NK-92 treated with Interleukin-12 subunit alpha and Interleukin-12 subunit beta, amount 100 ng/mL, for 24 hours (cell line): ENCODE data around the gene RUNX2.

Experiments used
- DNase-seq: peaks from one replicate; lab custom pipeline; 2025; lab: John Stamatoyannopoulos, UW

The RUNX2 gene

DNA sequence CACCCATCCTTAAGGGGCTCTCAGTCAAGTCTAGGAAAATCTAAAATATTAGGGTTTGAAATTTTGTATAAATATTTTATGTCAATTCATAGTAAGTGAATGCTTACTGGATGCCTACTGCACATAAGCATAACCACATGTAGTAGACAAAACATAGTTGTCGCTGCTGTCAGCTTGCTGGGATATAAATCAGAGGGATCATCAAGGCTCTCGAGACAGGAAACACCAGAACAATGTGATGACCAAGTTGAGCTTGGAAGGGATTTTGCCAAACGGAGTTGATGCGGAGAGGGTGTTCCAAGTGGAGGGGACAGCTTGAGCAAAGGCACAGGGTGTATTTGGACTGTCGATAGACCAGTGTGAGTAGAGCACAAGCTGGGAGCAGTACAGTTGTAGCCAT is 155.4 kb downstream of the RUNX2 start:
- no peak for DNase-seq

DNA sequence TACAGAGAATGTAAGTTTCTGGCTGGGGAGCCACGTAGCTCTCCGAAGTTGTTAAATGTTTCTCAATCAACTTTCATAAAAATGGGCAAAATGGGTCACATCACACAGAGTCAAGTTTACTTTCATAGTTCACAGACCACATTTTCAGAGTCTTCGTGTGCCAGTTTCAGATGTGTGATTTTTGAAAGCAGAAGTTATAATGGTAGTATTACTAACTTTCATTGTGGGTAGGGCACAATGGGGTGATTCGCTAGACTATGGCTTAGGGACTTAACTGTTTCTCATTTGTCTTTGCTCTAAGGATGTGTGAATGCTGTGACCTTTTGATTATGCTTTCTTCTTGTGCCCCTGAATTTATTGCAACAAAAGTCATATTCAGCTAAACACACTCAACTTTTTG is 158.6 kb downstream of the RUNX2 start:
- DNase-seq, result no peak

DNA sequence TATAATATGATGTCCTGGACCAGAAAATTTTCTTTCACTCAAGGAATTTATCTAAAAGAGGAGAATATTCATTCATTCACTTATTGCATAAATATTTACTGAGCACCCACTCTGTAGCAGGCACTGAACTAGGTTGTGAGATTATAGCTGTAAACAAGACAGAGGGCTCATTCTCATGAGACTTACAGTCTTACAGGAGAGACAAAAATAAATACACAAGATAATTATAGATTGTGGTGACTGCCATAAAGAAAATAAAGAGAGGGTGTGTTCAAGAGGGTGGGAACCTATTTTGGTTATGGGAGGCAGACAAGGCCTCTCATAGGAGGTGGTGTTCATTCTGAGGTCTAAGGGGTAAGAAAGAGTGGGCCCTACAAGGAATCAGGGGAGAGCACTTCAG is 159.5 kb downstream of the RUNX2 start:
- DNase-seq, result no peak

DNA sequence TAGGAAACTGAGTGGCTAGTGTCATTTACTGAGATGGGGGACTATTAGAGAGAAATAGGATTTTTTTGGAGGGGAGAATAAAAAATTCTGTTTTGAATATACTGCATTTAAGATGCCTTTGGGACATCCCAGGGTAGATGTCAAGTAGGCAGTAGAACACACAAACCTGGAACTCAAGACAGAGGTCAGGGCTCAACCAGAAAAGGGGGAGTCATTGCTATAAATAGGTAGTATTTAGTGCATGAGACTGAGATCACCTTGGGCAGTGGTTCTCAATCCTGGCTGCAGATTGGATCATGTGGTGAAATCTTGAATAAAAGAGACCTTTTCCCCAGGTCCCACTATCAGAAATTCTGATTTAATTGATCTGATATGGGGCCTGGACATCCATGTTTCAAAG is 160.1 kb downstream of the RUNX2 start:
- DNase-seq, result no peak

DNA sequence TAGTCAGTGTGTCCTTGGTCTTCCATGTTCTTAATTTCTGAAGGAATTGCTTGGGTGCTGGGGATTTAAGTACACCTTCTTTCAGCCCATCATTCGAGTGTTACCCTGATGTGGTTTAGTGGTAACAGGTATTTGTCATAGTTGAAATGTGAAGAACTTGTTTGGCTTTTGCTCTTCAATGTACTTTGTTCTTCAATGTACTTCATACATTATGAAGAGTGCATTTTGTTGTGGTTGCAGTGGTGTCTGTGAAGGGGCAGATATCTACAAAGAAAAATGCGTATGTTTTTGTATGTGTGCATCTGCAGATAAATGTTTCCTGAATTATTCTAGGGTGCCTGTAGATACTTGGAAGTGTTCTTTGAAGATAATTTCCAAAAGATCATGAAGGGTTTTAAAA is 160.8 kb downstream of the RUNX2 start:
- DNase-seq, result no peak

DNA sequence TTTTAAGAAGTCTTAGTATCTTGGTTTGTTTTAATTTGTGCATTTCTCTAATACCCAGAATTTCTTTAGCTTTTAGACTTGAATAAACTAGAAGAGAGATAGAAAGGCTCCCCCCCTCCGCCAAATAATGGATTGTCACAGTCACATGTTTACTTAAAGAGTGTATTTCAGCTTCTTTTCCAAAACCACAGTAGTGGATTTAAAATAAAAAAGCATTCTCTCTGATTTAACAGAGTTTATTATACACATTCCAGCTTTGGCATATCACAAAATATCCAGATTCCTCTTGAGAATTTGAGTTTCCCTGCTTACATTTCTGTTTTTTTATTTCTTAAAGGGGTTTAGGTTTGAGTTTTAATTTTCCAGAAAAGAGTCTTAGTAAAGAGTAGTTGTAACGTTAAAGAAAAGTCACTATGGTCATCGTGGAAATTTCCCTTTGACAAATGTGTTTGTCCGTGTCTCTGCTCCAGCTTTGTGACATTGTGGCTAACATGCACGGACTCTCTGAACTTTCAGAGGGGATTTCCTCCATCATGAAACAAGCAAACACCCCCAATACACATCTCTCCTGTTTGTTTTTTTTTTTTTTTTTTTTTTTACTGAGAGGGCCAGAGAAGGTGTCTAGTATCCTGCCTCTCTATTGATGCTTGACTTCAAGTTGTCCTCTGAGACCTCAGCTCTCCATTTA is 163.1 kb downstream of the RUNX2 start:
- DNase-seq, result no peak

DNA sequence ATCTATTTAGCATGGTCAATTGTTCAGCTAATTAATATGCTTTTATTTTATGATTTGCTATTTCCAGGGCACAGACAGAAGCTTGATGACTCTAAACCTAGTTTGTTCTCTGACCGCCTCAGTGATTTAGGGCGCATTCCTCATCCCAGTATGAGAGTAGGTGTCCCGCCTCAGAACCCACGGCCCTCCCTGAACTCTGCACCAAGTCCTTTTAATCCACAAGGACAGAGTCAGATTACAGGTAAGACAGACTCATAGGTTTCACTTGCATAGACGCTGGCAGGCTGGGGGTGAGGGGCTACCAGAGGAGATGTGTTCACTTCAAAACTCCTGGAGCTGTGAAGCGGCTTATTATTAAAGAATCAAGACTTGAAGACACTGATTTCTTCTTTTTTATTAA is 163.7 kb downstream of the RUNX2 start:
- DNase-seq, result no peak

DNA sequence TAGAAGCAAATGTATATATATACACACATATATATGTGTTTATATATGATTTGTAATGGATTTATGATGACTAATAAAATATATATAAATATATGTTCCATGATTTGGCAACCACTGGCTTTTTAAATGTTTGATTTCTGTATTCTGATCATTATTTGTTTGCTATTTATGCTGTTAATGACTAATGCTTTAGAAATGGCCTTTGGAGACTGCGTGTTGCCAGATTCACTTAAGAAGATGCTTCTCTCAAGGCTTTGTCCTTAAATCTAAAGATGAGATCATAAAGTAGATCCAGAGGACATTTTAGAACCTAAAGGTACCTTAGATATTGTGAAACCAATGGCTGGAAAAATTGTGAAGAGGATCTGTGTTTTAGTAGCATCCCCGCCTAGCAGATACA is 165.6 kb downstream of the RUNX2 start:
- DNase-seq, result no peak

DNA sequence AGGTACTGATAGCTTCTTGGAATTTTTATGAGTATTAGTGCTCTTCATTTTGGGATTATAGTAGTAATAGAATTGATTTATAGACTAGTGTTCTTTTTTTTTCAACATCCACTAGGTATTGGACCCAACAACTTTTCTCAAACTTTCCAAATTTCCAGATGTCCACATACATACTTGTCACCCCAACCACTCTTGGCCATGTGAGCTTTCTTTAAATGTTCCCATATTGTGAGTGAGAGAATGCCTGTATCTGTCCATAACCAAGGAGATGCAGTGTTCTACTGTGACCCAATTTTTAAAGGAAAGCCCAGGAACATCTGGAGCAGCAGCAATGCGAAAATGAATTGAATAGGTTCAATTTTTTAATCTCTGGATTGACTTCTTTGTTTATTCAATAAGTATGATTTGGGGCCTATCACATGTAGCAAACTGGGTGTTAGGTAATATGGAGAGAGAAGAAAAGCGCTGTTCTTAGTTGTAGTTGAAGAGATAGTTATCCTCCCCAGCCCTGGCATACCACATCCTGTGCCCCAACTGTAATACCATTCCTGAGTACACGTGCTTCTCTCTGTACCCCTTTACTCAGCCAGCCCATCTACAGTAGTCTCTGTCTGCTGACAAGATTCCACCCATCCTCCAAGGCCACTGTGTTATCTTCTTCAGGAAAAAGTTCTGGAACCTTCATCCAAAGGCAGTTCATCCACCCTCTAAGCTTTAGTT is 166.4 kb downstream of the RUNX2 start:
- no peak for DNase-seq

DNA sequence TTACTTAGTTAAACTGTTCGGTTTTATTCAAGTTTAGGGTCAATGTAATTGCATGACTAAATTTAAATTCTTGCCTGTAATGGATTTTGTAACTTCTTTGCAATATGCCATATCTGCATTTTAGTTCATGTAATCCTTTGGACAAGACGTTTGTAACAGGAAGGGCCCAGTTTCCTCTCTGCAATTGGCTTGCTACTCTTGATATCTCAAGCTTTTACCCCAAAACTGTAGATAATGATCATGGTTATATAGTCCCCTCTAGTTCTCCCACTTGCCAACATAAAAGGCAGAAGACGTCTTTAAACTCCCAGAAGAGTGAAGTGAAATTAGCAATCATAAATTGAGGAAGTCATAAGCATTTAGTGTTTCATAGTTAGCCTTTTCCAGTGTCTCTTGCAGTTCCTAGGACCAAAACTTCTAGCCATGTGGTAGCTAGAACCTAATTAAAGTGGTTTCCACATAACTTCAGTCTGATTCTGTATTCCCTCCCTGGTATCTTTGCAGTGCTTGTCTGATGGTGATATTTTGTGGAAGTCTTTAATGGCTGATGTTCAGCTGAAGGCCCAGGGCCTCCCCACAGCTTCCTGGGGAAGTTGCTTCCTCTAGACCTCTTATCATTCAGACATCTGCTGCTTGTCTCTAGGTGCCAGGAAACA is 167.4 kb downstream of the RUNX2 start:
- no peak for DNase-seq

DNA sequence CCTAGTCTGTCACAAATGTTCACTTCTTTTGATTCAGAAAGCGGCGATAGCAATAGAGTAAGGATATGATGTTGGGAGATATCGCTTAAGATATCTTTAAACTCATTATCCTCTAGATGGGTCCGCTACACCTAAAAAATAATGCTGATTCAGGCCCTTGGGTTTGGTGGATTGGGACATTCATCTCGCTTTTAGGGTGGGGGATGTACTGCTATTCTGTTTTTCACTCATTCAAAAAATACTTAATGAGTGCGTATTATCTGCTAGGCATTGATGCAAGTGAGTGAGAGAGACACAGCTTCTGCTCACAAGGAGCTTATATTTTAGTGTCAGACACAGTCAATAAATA is 167.9 kb downstream of the RUNX2 start:
- DNase-seq, result no peak

DNA sequence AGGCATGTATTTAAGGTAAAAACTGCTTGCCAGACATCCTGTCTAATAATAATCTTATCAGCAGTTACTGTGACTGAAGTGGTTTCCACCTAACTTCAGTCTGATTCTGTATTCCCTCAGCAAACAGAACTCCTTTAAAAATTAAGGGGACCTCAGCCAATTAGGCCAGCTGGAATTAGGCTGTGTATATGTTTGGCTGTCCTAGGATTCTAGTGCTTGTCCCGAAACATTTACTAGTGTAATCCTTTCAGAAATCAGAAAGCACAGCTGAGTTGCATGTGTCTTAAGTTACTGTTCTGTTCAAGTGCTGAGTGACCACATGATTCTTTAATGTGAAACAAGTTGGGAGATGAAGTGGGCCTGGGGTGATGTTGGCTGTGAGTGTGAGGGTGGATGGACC is 170.5 kb downstream of the RUNX2 start:
- no peak for DNase-seq

DNA sequence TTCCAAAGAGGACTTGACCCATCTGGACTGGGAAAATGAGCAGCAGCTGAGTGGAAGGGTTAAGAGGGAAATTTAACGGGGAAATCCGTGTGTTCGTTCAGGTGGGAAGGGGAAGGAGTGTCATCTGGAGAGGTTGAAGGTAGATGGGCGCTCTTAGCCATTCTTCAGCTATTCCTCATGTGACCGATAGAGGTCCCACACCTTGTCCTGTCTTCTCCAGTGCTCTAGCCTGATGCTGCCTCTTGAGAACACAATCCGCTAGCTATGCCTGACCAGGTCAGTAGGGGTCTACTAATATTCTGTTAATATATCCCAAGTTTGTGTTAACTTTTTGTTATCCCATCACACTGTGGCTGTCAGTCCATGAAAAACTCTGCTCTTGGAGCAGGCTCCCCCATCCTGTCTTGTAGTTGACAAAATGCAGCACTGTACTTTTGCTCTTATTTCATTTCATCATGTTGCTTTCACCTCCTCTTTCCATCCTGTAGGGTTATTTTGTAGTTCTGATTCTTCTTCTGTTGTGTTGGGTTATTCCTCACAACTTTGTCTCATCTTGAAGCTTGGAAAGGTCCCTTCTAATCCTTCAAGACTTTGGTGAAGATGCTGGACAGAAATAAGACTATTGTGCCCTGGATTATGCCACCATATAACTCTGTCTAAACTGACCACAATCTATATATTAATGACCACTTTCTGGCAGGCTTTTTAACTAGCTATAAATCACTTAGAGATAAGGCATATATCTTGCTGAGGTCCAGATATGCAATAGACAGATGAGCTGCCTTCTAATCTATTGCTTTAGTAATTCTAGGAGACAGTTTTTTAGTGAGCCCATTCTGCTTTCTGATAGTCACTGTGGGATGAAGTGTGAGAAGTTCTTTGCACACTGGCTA is 173.0 kb downstream of the RUNX2 start:
- no peak for DNase-seq

DNA sequence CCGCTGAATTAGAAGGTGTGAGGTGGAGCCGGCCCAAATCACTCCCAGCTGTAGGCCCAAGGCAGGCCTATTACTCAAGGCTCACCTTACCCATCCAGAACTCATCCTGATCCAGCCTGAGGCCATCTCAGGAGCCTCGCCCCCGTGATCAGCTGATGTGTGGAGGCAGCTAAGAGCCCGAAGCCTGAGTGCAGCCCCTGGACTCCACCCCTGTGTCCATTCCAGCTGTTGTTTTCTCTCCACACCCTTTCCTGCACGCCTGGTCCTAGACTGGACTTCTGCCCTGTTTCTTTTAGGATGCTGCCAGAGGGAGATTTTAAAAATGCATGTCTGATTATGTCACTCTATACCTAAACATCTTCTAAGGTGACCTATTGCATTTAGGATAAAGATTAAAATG is 174.3 kb downstream of the RUNX2 start:
- no peak for DNase-seq

DNA sequence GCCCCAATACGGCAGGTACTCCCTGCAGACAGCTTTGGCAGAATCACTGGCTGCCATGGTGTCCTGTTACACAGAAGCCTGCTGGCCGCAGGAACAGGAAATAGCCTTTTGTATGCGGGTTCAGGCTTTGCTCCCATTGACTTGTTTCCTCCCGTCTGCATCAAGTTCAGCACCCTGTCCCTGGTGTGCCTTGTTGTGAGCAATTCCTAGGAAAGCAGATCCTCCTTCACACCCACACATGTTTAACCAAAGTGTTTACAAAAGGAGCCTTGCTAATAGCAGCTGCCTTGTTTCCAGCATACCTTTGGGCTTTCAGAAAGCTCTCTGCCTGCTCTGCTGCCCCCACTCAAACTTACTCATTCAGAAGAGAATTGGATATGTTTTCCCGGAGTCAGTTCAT is 176.8 kb downstream of the RUNX2 start:
- no peak for DNase-seq

DNA sequence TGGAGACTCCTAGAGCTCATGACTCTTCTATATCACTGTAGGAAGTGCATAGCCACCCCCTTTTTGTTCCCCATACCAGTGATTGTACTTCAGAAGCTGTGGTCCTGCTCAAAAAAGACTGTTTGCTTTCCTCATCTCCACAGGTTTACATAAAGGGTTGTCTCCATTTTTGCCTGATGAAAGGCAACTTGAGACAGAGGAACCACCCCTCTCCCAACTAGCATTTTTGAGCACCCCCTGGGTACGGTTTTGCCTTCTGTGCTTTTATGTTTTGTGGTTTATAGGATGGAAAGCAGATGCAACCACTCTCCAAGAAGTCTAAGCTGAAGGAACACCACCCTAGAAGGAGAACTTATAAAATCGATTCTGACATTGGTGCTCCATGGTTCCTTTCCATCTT is 177.3 kb downstream of the RUNX2 start:
- DNase-seq, result no peak

DNA sequence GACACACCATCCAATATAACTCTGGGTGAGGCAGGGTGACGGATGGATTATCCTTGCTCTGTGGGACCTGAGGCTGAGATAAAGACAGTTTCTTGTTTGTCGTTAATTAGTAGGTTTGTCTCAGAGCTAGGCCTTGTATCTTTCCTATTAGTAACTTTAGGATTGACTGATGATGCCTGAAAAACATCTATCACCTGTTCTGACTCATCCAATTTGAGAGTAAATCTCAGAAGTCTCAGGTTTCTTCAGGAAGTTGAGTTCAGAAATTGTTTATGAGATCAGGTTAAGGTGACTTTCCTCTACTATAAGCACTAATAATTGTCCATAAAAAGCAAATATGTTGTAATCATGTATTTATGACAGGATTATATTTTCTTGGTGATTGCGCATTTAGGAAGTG is 179.1 kb downstream of the RUNX2 start:
- no peak for DNase-seq

DNA sequence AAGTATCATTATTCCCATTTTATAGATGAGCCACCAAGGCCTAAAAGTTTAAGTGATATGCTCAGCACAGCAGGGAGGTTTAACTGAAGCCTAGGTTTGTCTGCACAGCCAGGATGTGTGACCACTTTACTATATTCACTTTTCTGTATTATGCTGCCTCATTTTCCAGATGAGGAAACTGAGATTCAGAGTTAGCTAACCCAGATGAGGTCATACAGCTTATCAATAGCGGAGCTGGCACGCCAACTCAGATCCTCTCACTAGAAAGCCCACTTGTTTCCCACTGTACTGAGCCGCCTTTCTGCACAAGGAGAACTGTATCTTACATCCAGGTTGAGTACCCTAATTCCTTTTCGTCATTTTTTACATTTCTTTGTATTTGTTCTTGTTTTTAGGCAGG is 181.3 kb downstream of the RUNX2 start:
- no peak for DNase-seq

DNA sequence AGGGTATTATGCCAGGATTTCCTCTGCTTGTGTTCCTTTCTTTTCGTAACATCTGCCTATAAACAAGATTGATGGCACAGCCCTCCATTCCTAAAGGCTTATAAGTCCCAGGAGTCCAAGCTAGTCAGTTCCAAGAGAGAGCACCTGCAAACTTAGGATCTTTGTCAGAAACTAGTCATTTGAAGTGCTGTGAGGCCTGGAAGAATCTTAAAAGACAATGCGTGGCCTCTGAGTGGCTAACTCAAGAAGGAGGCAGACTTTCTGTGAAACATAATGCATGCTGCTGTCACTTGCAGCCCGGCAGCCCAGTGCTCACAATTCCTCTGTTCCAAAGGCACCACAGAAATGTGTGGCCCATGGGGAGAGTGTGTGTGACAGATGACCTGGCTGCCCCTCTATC is 184.6 kb downstream of the RUNX2 start:
- DNase-seq, result no peak

DNA sequence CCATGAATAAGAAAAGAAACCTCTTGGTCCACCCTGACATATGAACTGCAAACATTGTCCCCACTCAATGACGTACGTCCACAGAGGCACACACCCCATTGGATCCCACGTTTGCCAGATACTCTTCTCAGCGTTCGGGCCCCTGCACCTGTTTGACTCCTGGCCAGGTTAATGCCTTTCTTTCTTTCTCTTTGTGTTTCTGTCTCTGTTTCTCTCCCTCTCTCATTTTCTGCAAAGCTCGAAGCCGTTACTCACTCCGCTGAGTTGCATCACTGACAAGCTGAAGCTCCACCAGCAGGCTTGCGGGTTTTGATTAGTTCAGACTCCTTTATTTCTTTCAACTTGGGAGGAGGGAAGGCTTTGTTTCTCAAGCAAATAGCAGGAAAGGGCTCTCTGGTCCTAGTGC is 185.1 kb downstream of the RUNX2 start:
- no peak for DNase-seq

DNA sequence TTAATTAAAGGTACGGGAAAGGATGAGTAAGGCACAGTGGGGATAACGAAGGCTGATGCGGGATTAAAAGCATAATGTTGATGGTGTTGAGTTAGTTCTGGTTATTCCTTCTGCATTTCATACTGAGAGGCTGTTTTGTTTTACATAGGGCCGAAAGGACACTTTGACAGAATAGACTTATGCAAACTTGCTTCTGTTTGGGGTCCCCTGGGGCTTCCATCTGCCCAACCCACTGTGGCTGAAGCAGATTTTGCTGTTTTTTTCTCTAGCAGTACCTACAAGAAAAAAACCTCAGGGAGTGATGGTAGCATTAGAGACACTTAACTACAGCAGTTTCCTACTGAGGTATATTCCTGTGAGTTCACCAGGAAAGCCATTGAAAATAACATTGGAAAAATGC is 185.7 kb downstream of the RUNX2 start:
- no peak for DNase-seq

DNA sequence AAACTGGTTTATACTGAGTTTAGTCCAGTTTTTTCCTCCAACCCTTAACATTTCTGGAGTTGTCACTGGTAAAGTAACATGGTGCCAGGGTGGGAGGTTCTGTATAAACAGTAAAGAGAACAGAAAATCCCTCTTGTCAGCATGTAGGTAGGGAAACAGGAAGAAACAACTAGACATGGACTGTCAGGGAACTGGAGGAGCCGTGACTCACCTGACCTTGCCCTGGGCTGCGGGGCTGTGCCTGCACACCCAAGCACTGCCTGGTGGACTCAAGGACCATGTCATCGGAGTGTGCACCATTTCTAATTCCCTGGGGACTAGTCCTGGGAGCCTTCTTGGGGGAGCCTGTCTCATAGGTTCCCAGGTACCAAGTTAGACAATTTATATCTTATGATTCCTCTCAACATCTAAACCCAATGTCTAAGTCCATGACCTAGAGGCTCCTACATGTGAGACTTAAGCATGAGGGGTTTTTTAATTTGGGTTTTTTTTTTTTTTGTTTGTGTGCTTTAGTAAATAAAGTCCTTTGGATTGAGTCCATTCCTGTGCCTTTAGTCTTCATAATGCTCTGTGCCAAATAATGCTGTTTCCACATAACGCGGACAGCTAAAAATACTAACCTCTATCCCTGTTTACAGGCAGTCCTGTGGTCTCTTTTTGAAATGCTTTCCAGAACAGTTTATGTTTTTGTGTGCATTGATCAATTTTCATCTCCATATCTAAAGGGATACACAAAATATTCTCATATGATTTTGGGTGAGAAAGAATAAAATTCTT is 186.5 kb downstream of the RUNX2 start:
- DNase-seq, result no peak
